ENCODE measurements around the gene NAIF1.
"Not testable (repeated sequence)": the region's sequence is repeated elsewhere in the genome, so short reads cannot be mapped to it uniquely, and the experiment has no call there.

NAIF1 gene

GRCh38 chr9:128066713-128067644 is at the start of gene NAIF1:
Gene NAIF1 (minus strand): TSS chr9:128067320. CDS start chr9:128067101, 219 bp downstream.
- peak; percentile 100 for DNase-seq (ENCODE audit: low read depth)

GRCh38 chr9:128116104-128117083 is 49.3 kb upstream of the NAIF1 start:
- no peak for DNase-seq (ENCODE audit: low read depth)

- no peak for DNase-seq (ENCODE audit: low read depth)
These were observed 48.3 kb upstream of the NAIF1 start for GRCh38 chr9:128115187-128116103.

- DNase-seq (ENCODE audit: low read depth): no peak
These were observed 47.4 kb upstream of the NAIF1 start for GRCh38 chr9:128114326-128115186.

GRCh38 chr9:128113526-128114325 is 46.6 kb upstream of the NAIF1 start:
- no peak for DNase-seq (ENCODE audit: low read depth)

- DNase-seq (ENCODE audit: low read depth): not testable (repeated sequence)
These were observed 44.6 kb upstream of the NAIF1 start for GRCh38 chr9:128111726-128112125.

GRCh38 chr9:128109050-128109709 is 42.1 kb upstream of the NAIF1 start:
- no peak for DNase-seq (ENCODE audit: low read depth)

GRCh38 chr9:128108269-128109049 is 41.3 kb upstream of the NAIF1 start:
- DNase-seq (ENCODE audit: low read depth): no peak

GRCh38 chr9:128107468-128108268 is 40.5 kb upstream of the NAIF1 start:
- DNase-seq (ENCODE audit: low read depth): no peak

- no peak for DNase-seq (ENCODE audit: low read depth)
These were observed 39.9 kb upstream of the NAIF1 start for GRCh38 chr9:128106940-128107467.

- no peak for DNase-seq (ENCODE audit: low read depth)
These were observed 39.2 kb upstream of the NAIF1 start for GRCh38 chr9:128106181-128106939.

- DNase-seq (ENCODE audit: low read depth): no peak
These were observed 38.5 kb upstream of the NAIF1 start for GRCh38 chr9:128105538-128106175.

GRCh38 chr9:128104171-128104618 is 37.1 kb upstream of the NAIF1 start:
- no peak for DNase-seq (ENCODE audit: low read depth)

- no peak for DNase-seq (ENCODE audit: low read depth)
These were observed 36.5 kb upstream of the NAIF1 start for GRCh38 chr9:128103589-128103962.

- peak; percentile 41 for DNase-seq (ENCODE audit: low read depth)
These were observed 35.9 kb upstream of the NAIF1 start for GRCh38 chr9:128102861-128103588.
